Stimulated activated CD4-positive, alpha-beta T cell treated with anti-CD3 and anti-CD28 coated beads, Interleukin-12 subunit alpha, Interleukin-12 subunit beta, amount 100 ng/mL, for 4 hours (primary cell): ENCODE results near the gene SLC35E3.
A peak's percentile ranks its signal among the peaks of the same experiment; 100 is the strongest.

Experiments used
- DNase-seq: peaks from one replicate; pipeline ENCODE4 v3.0.0-alpha.2; 2020

Gene SLC35E3

GRCh38 chr12:68745904-68746571, at the start of gene SLC35E3:
SLC35E3 (plus strand) TSS chr12:68746176; CDS start chr12:68746378, 202 bp downstream.
- peak; percentile 86 for DNase-seq

- no peak for DNase-seq
Observed at GRCh38 chr12:68699486-68699885, 46.5 kb upstream of the SLC35E3 start.

GRCh38 chr12:68727776-68728175, 18.2 kb upstream of the SLC35E3 start:
- no peak for DNase-seq

GRCh38 chr12:68733661-68734071, 12.3 kb upstream of the SLC35E3 start:
- DNase-seq: no peak

- DNase-seq: no peak
Observed at GRCh38 chr12:68739891-68740290, 6.1 kb upstream of the SLC35E3 start.

- no peak for DNase-seq
Observed at GRCh38 chr12:68743356-68743755, 2.6 kb upstream of the SLC35E3 start.

- no peak for DNase-seq
Observed at GRCh38 chr12:68745376-68745903, 536 bp upstream of the SLC35E3 start.

- DNase-seq: peak; percentile 8
Observed at GRCh38 chr12:68746572-68747180, 700 bp downstream of the SLC35E3 start.

- no peak for DNase-seq
Observed at GRCh38 chr12:68749443-68749842, 3.5 kb downstream of the SLC35E3 start.

- no peak for DNase-seq
Observed at GRCh38 chr12:68749861-68750260, 3.9 kb downstream of the SLC35E3 start.

- no peak for DNase-seq
Observed at GRCh38 chr12:68750506-68750905, 4.5 kb downstream of the SLC35E3 start.

GRCh38 chr12:68755536-68756243, 9.7 kb downstream of the SLC35E3 start:
- DNase-seq: no peak

- DNase-seq: no peak
Observed at GRCh38 chr12:68759852-68760251, 13.9 kb downstream of the SLC35E3 start.

GRCh38 chr12:68760806-68761441, 14.9 kb downstream of the SLC35E3 start:
- no peak for DNase-seq

- no peak for DNase-seq
Observed at GRCh38 chr12:68761442-68761812, 15.5 kb downstream of the SLC35E3 start.

- DNase-seq: no peak
Observed at GRCh38 chr12:68761901-68762630, 16.1 kb downstream of the SLC35E3 start.

GRCh38 chr12:68762691-68763090, 16.7 kb downstream of the SLC35E3 start:
- DNase-seq: no peak

GRCh38 chr12:68765696-68766095, 19.7 kb downstream of the SLC35E3 start:
- DNase-seq: no peak

- DNase-seq: no peak
Observed at GRCh38 chr12:68766646-68767045, 20.7 kb downstream of the SLC35E3 start.

GRCh38 chr12:68767191-68767590, 21.2 kb downstream of the SLC35E3 start:
- no peak for DNase-seq

GRCh38 chr12:68768431-68768939, 22.5 kb downstream of the SLC35E3 start:
- DNase-seq: no peak

GRCh38 chr12:68769941-68770340, 24.0 kb downstream of the SLC35E3 start:
- DNase-seq: no peak
